Measurements from ENCODE around the gene NPAS3. TPM values are rescaled to one million over a fixed set of nuclear protein-coding genes. Genes with fewer than 3 reads are reported as not detected.

NPAS3 gene
- total RNA-seq, 4 donors from 2014 or later: 0.13 to 1.1 (median 0.47) TPM; not detected in 1

DNA sequence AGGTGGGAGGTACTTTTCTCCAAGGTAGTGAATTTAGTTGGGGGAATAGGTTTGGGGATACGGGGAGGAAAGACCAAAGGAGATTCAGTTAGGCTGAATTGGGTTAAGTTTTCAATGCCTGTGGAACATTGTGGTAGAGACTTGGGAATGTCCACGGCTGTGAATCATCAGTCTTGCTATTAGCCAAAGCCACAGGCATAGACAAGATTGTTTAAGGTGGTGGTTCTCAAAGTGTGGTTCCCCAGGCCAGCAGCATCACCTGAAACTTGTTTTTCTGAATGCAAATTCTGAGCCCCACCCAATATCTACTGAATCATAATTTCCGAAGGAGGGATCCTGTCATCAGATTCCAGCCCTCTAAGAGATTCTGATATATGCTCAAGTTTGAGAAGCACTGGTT is 696.0 kb downstream of the NPAS3 start:
- Histone ChIP-seq H3K4me3 (no peak overlapping the region), H3K9me3 (no peaks in the 10 kb centered on the region), H3K36me3 (no peaks in the 10 kb centered on the region), H3K4me1 (no peaks in the 10 kb centered on the region), H3K27me3 (no peaks in the 10 kb centered on the region), H3K27ac (no peak overlapping the region)
- 68 to 79% methylated on average over 2 to 3 of the region's 3 CpGs for WGBS, 2 donors
- intact Hi-C loops (cut with DNase I): no loop called here
- TF ChIP-seq, protein P1, sequence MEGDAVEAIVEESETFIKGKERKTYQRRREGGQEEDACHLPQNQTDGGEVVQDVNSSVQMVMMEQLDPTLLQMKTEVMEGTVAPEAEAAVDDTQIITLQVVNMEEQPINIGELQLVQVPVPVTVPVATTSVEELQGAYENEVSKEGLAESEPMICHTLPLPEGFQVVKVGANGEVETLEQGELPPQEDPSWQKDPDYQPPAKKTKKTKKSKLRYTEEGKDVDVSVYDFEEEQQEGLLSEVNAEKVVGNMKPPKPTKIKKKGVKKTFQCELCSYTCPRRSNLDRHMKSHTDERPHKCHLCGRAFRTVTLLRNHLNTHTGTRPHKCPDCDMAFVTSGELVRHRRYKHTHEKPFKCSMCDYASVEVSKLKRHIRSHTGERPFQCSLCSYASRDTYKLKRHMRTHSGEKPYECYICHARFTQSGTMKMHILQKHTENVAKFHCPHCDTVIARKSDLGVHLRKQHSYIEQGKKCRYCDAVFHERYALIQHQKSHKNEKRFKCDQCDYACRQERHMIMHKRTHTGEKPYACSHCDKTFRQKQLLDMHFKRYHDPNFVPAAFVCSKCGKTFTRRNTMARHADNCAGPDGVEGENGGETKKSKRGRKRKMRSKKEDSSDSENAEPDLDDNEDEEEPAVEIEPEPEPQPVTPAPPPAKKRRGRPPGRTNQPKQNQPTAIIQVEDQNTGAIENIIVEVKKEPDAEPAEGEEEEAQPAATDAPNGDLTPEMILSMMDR (IDR thresholded peaks at IDR 0.05): no peak
- no peak for TF ChIP-seq POLR2A (IDR thresholded peaks at IDR 0.05)
- DNase-seq: no peak

DNA sequence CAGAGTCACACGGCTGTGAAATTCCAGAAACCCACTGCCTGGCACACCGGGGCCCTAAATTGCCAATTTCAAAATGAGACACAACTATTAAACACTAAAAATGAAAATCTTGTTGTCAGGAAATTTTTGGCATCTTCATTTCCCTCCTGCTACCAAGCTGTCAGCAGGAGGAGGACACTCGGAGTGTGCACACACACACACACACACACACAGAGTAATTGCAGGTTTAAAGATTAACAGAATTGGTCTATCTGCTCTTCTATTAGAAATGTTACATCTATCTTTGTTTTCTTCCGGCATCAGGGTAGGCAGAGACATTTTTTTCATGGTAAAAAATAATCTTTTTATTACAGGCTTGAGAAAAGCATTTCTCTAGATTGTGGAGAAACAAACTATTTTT is 698.0 kb downstream of the NPAS3 start:
- no peaks in the 10 kb centered on the region for H3K9me3 ChIP-seq

GRCh38 chr14:33642080-33642479 is 703.4 kb downstream of the NPAS3 start:
- H3K27ac ChIP-seq: no peak overlapping the region
- no peak overlapping the region for H3K4me3 ChIP-seq
- intact Hi-C loops (cut with DNase I): no loop called here
- H3K9me3 ChIP-seq: no peaks in the 10 kb centered on the region
- DNase-seq: no peak
- WGBS, 2 donors: 39 to 47% methylated on average over 6 of the region's 6 CpGs
- TF ChIP-seq, protein P1 (IDR thresholded peaks at IDR 0.05): no peak
- no peak for TF ChIP-seq POLR2A (IDR thresholded peaks at IDR 0.05)
- no peaks in the 10 kb centered on the region for H3K4me1 ChIP-seq
- H3K27me3 ChIP-seq: no peaks in the 10 kb centered on the region
- H3K36me3 ChIP-seq: no peaks in the 10 kb centered on the region

More for the DNA sequence above, 698.0 kb downstream of the NPAS3 start:
- WGBS, 2 donors: 84 to 89% methylated on average over 4 of the region's 4 CpGs
- no peak for TF ChIP-seq POLR2A (IDR thresholded peaks at IDR 0.05)
- TF ChIP-seq, protein P1 (IDR thresholded peaks at IDR 0.05): no peak
- DNase-seq: no peak
- Histone ChIP-seq H3K4me3 (no peak overlapping the region), H3K27ac (no peak overlapping the region), H3K27me3 (no peaks in the 10 kb centered on the region), H3K4me1 (no peaks in the 10 kb centered on the region), H3K36me3 (no peaks in the 10 kb centered on the region)
- intact Hi-C loops (cut with DNase I): no loop called here

DNA sequence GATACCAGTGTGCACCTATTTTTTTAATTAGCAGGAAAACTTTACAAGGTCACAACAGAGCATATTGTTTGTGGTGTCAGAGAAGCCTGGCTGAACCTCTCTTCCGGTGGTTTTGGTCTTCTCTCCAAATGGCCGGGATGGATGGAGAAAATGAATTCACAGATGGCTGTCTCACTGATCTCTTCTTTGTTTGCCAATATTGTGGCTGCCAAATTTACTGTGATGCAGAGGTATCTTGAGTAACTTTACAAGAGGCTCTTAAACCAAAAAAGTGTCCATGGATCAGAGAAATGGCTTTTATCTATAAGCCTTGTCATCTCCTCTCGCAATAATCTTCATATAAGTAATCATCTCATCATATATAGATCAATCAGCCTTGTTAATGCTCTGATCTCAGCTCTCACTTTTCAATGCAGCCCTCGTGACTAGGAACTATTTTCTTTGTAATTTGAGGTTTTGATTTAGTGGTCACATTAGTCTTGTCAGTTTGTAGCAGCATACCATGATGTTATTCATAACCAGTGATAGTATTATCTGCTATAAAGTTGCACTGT is 704.1 kb downstream of the NPAS3 start:
- Histone ChIP-seq H3K36me3 (no peaks in the 10 kb centered on the region), H3K4me1 (no peaks in the 10 kb centered on the region), H3K27ac (no peak overlapping the region), H3K27me3 (no peaks in the 10 kb centered on the region), H3K9me3 (no peaks in the 10 kb centered on the region), H3K4me3 (no peak overlapping the region)
- DNase-seq: no peak
- TF ChIP-seq, protein P1 (IDR thresholded peaks at IDR 0.05): no peak
- TF ChIP-seq POLR2A (IDR thresholded peaks at IDR 0.05): no peak
- intact Hi-C loops (cut with DNase I): no loop called here
- WGBS, 2 donors: 53 to 63% methylated on average over 4 of the region's 4 CpGs

- intact Hi-C loops (cut with DNase I): no loop called here
- no peaks in the 10 kb centered on the region for H3K27me3 ChIP-seq
- 69 to 70% methylated on average over 5 of the region's 5 CpGs for WGBS, 2 donors
- TF ChIP-seq, protein P1 (IDR thresholded peaks at IDR 0.05): no peak
- no peak for TF ChIP-seq POLR2A (IDR thresholded peaks at IDR 0.05)
- DNase-seq: no peak
- H3K4me3 ChIP-seq: no peak overlapping the region
- no peak overlapping the region for H3K27ac ChIP-seq
- no peaks in the 10 kb centered on the region for H3K36me3 ChIP-seq
- no peaks in the 10 kb centered on the region for H3K9me3 ChIP-seq
- no peaks in the 10 kb centered on the region for H3K4me1 ChIP-seq
These were observed 704.9 kb downstream of the NPAS3 start for GRCh38 chr14:33643426-33644181.
